K562 (cell line): ENCODE measurements around the gene WDR86. TPM values are rescaled to one million over a fixed set of nuclear protein-coding genes. Genes with fewer than 3 reads are reported as not detected.

Experiments
- ATAC-seq: fragments of 200-7000 bp; cut with Tn5 transposase; 3 replicates; pipeline ENCODE4 v1.9.1; 2020; ENCODE audit warnings: moderate library complexity
- BruUV-seq: library from RNA; stranded (reverse); fragments of 400-500 nt; replicated peaks from 2 replicates; lab custom pipeline; 2021; lab: Mats Ljungman, UMichigan
- CTCF ChIA-PET: fragments of 300-600 bp; formaldehyde crosslinking; extraction: SDS; loops from one replicate; lab custom pipeline; 2021; ENCODE audit warnings: low intra/inter-chr PET ratio; lab: Yijun Ruan, JAX
- POLR2A ChIA-PET: fragments of 300-600, 350-650 bp; sonication (Branson Sonifier 250); formaldehyde crosslinking; extraction: SDS; loops from one replicate; lab custom pipeline; 2021; ENCODE audit warnings: antibody characterized with exemption, inconsistent platforms; lab: Yijun Ruan, JAX
- DNase-seq, 4 experiments: peaks; one replicate each; pipeline versions ENCODE4 v3.0.0 to v3.0.0-alpha.2; 2011 to 2018; ENCODE audit warnings: low spot score in 3 of 4, mixed read lengths in 3 of 4; ENCODE audit errors: extremely low read depth in 1 of 4
- FAIRE-seq: peaks from 2 replicates; lab custom pipeline; 2011; peaks lifted over from hg19 to GRCh38; lab: Jason Lieb, UNC
- H2AFZ ChIP-seq: 2 replicates; pipeline ENCODE4 v1.6.0; 2011; ENCODE audit warnings: low read depth, low read length, control low read depth, inconsistent platforms
- H3K27ac ChIP-seq: fragments of 200-600 bp; 3 replicates; pipeline ENCODE4 v1.8.0; 2011; ENCODE audit warnings: low read depth, mild to moderate bottlenecking, control low read depth, inconsistent platforms, low read length, moderate library complexity, mixed read lengths; ENCODE audit errors: extremely low read depth
- H3K27me3 ChIP-seq, 2 experiments: fragments of 300-600 bp in 1 of 2; 2 replicates in 1 of 2; 3 replicates in 1 of 2; pipeline versions ENCODE4 v1.6.0 to v1.8.0; 2011; ENCODE audit warnings: inconsistent platforms in 2 of 2, low read length in 2 of 2, mild to moderate bottlenecking in 1 of 2, mixed read lengths in 1 of 2, moderate library complexity in 1 of 2; ENCODE audit not compliant: control insufficient read depth in 2 of 2, insufficient read depth in 2 of 2
- H3K36me3 ChIP-seq: fragments of 300-600 bp; 3 replicates; pipeline ENCODE4 v1.8.0; 2011; ENCODE audit warnings: mild to moderate bottlenecking, low read length, inconsistent platforms; ENCODE audit not compliant: control insufficient read depth, insufficient read depth
- H3K4me1 ChIP-seq, 2 experiments: fragments of 200-600 bp in 1 of 2; replicated peaks in 1 of 2; 2 replicates in 1 of 2; 3 replicates in 1 of 2; pipeline versions ENCODE4 v1.5.1 to v1.8.0; 2011; ENCODE audit warnings: inconsistent platforms in 2 of 2, low read length in 2 of 2, mild to moderate bottlenecking in 1 of 2, mixed read lengths in 1 of 2, moderate library complexity in 1 of 2; ENCODE audit not compliant: control insufficient read depth in 2 of 2, insufficient read depth in 2 of 2
- H3K4me2 ChIP-seq: 2 replicates; pipeline ENCODE4 v1.6.1; 2011; ENCODE audit warnings: low read length, control low read depth, inconsistent platforms, mixed read lengths; ENCODE audit not compliant: insufficient read depth
- H3K4me3 ChIP-seq: fragments of 200-600 bp; sonication (generic), shearing (Covaris generic); 2 replicates; pipeline ENCODE4 v1.5.1; 2016; ENCODE audit warnings: control low read depth, inconsistent platforms
- H3K79me2 ChIP-seq: fragments of 200-600 bp; 3 replicates; pipeline ENCODE4 v1.8.0; 2011; ENCODE audit warnings: low read length, inconsistent platforms; ENCODE audit not compliant: control insufficient read depth, insufficient read depth
- H3K9ac ChIP-seq, 2 experiments: 2 replicates each; pipeline versions ENCODE4 v1.6.0 to v1.6.1; 2011; ENCODE audit warnings: low read depth in 2 of 2, low read length in 2 of 2, control low read depth in 1 of 2, inconsistent platforms in 1 of 2, mild to moderate bottlenecking in 1 of 2, mixed read lengths in 1 of 2; ENCODE audit not compliant: insufficient read depth in 1 of 2
- H3K9me1 ChIP-seq: one replicate; pipeline ENCODE4 v1.6.0; 2011; ENCODE audit warnings: inconsistent platforms, mild to moderate bottlenecking, low read length, moderate library complexity; ENCODE audit not compliant: control insufficient read depth, insufficient read depth
- H3K9me3 ChIP-seq: replicated peaks from 2 replicates; pipeline ENCODE4 v1.5.1; 2011; ENCODE audit warnings: low read depth, low read length, inconsistent platforms; ENCODE audit not compliant: control insufficient read depth, insufficient read depth
- H4K20me1 ChIP-seq: replicated peaks from 2 replicates; pipeline ENCODE4 v1.6.1; 2011; ENCODE audit warnings: low read length, inconsistent platforms, mixed read lengths; ENCODE audit not compliant: control insufficient read depth, insufficient read depth
- CEBPB ChIP-seq: fragments of 450-650 bp; IDR thresholded peaks from 2 replicates; pipeline ENCODE4 v1.6.1; 2016; ENCODE audit warnings: missing genetic modification characterization, missing compliant biosample characterization
- CREB3L1 ChIP-seq: fragments of 450-650 bp; IDR thresholded peaks from 2 replicates; pipeline ENCODE4 v1.6.1; 2014; ENCODE audit warnings: low read depth, mild to moderate bottlenecking, moderate library complexity, borderline replicate concordance
- CREBBP ChIP-seq: IDR thresholded peaks from one replicate; pipeline ENCODE4 v1.6.1; 2012; ENCODE audit warnings: low read depth, mild to moderate bottlenecking, control low read depth, inconsistent platforms, low read length
- ETS2 ChIP-seq: IDR thresholded peaks from 2 replicates; pipeline ENCODE4 v1.6.1; 2016; ENCODE audit warnings: borderline replicate concordance, missing genetic modification characterization, mild to moderate bottlenecking, moderate library complexity, missing compliant biosample characterization; ENCODE audit not compliant: poor library complexity, severe bottlenecking
- EWSR1 ChIP-seq: fragments of 450-650 bp; IDR thresholded peaks from 2 replicates; pipeline ENCODE4 v1.6.1; 2018; ENCODE audit warnings: borderline replicate concordance, mild to moderate bottlenecking, low read depth, moderate library complexity; ENCODE audit not compliant: partially characterized antibody
- ILF3 ChIP-seq: fragments of 450-650 bp; IDR thresholded peaks from 2 replicates; pipeline ENCODE4 v1.6.1; 2018; ENCODE audit warnings: antibody characterized with exemption, mild to moderate bottlenecking, moderate library complexity, borderline replicate concordance
- NFYB ChIP-seq: IDR thresholded peaks from 2 replicates; pipeline ENCODE4 v1.6.1; 2011; ENCODE audit warnings: mild to moderate bottlenecking, moderate library complexity; ENCODE audit not compliant: insufficient read length; ENCODE audit errors: extremely low read depth
- NR1H2 ChIP-seq: sonication (generic); formaldehyde crosslinking; IDR thresholded peaks from 2 replicates; pipeline ENCODE4 v1.4.0; 2020; ENCODE audit warnings: mild to moderate bottlenecking, missing genetic modification reagents
- RBM17 ChIP-seq: fragments of 200-400 bp; formaldehyde crosslinking; IDR thresholded peaks from 2 replicates; pipeline ENCODE4 v1.6.1; 2017; ENCODE audit warnings: low read depth, mild to moderate bottlenecking, low read length, borderline replicate concordance
- SAFB2 ChIP-seq: fragments of 200-400 bp; formaldehyde crosslinking; IDR thresholded peaks from 2 replicates; pipeline ENCODE4 v1.6.1; 2018; ENCODE audit warnings: borderline replicate concordance, low read length, low read depth, moderate library complexity; ENCODE audit not compliant: severe bottlenecking
- SMAD2 ChIP-seq: fragments of 150-350 bp; IDR thresholded peaks from 2 replicates; pipeline ENCODE4 v1.6.1; 2014; ENCODE audit warnings: low read depth, mild to moderate bottlenecking, low read length
- STAT5B ChIP-seq: fragments of 250-450 bp; sonication (Bioruptor Pico); IDR thresholded peaks from 2 replicates; pipeline ENCODE4 v1.8.0; 2021; ENCODE audit warnings: mild to moderate bottlenecking, inconsistent platforms
- ZKSCAN8 ChIP-seq: fragments of 200-800 bp; sonication (Bioruptor generic); IDR thresholded peaks from 2 replicates; pipeline ENCODE4 v1.6.1; 2016; ENCODE audit warnings: missing genetic modification characterization, missing compliant biosample characterization
- ZNF644 ChIP-seq: fragments of 200-800 bp; sonication (Bioruptor generic); IDR thresholded peaks from 2 replicates; pipeline ENCODE4 v1.6.1; 2016; ENCODE audit warnings: low read depth, missing genetic modification characterization, missing compliant biosample characterization
- WGBS: fragments of 100-300 bp; shearing (Covaris generic); methylation state at CpG from one replicate; pipeline ENCODE4 v1.1.6; 2016; ENCODE audit warnings: low coverage, mixed read lengths; ENCODE audit not compliant: insufficient coverage; ENCODE audit errors: missing lambda C conversion rate; 5-methylcytosine and 5-hydroxymethylcytosine counted together
- in situ Hi-C: fragments of 300-500 bp; cut with MboI; formaldehyde crosslinking; loops from 4 replicates; pipeline ENCODE4 v1.15.0; 2018; ENCODE audit warnings: inconsistent platforms, mixed read lengths
- intact Hi-C: fragments of 100-400 bp; cut with micrococcal nuclease; formaldehyde crosslinking; loops from 2 replicates; pipeline ENCODE4 v1.14.2; 2022
- polyA plus RNA-seq, 8 experiments: library from polyadenylated mRNA; depleted of rRNA in 4 of 8; stranded (reverse) in 5 of 8; unstranded in 3 of 8; fragments of >200 nt; fragmentation: Nextera tagmentation in 2 of 8; fragmentation: Illumina TruSeq in 1 of 8; extraction: Ambion mirVana in 2 of 8; extraction: Trizol in 1 of 8; gene quantifications; 2 replicates each; pipeline versions ENCODE4 v1.2.1 to v1.2.3, GENCODE V29; 2011 to 2014; ENCODE audit warnings: inconsistent platforms in 1 of 8, missing spikeins in 1 of 8
- total RNA-seq, 7 experiments: library from RNA; depleted of rRNA in 6 of 7; stranded (reverse); fragments of >200 nt in 6 of 7; fragmentation: Illumina TruSeq in 2 of 7; extraction: Trizol in 2 of 7; gene quantifications; 2 replicates each; pipeline versions ENCODE4 v1.2.1 to v1.2.3, GENCODE V29; 2011 to 2021; ENCODE audit warnings: low replicate concordance in 1 of 7

The WDR86 gene
- total and polyA plus RNA-seq, 9 of the 15 experiments (the other 6 are each of a cell fraction or from before 2014, with no cell fraction given) = 0.24 TPM; not detected in 8

GRCh38 chr7:151442776-151443496 is 33.1 kb upstream of the WDR86 start (continued):
- TF ChIP-seq CEBPB (peak; percentile 33; the same call in 1 of the 2 replicates), NR1H2 (no peak), SAFB2 (no peak)
- TF ChIP-seq, all 486 proteins: peak for 15

GRCh38 chr7:151440799-151441445 is 31.1 kb upstream of the WDR86 start:
- no peak overlapping the region for H3K4me2 ChIP-seq
- peaks cover 5 to 18% of the 10 kb centered on the region in 2 experiments; a peak in 3 of 5 replicates for H3K4me1 ChIP-seq
- CTCF ChIA-PET = no interaction called here
- POLR2A ChIA-PET = interaction anchor here (0.5 to 1.3 kb wide), 4 partner anchors 41 to 157 kb away, joined by 3 read pairs; no protein-coding TSS in a partner anchor
- DNase-seq (no peak), FAIRE-seq (no peak), ATAC-seq (no peak)
- no TSS peak for BruUV-seq
- no peaks in the 10 kb centered on the region for H3K9me1 ChIP-seq
- no peak overlapping the region for H3K4me3 ChIP-seq
- H4K20me1 ChIP-seq = no peaks in the 10 kb centered on the region
- peaks cover 21 to 42% of the 10 kb centered on the region in 2 experiments; a peak in 4 of 5 replicates for H3K27me3 ChIP-seq
- 39% methylated on average over 10 of the region's 10 CpGs for WGBS
- no peak overlapping the region for H3K27ac ChIP-seq
- peak overlapping the region in 1 of 2 experiments; percentile 56; a peak in 2 of 4 replicates for H3K9ac ChIP-seq
- H3K36me3 ChIP-seq = no peaks in the 10 kb centered on the region
- in situ Hi-C loops (no loop called here), intact Hi-C loops (loop anchor here (10.0 kb wide), 1 partner anchor 46 kb away; no protein-coding TSS in a partner anchor)
- H3K79me2 ChIP-seq = no peaks in the 10 kb centered on the region
- H3K9me3 ChIP-seq = no peaks in the 10 kb centered on the region
- H2AFZ ChIP-seq = no peak overlapping the region
- TF ChIP-seq NFYB = no peak
- no peak for TF ChIP-seq ILF3
- TF ChIP-seq ZNF644 = no peak
- no peak for TF ChIP-seq SAFB2
- no peak for TF ChIP-seq SMAD2
- no peak for TF ChIP-seq STAT5B (CRISPR knock-in tag)
- no peak for TF ChIP-seq EWSR1
- TF ChIP-seq CREB3L1 = no peak
- TF ChIP-seq ZKSCAN8 = no peak
- TF ChIP-seq ETS2 (tag) = no peak
- TF ChIP-seq RBM17 = no peak
- TF ChIP-seq CREBBP = no peak
